CD4-positive, alpha-beta T cell treated with Interleukin-17A for 1 hour (primary cell): ENCODE data around the gene GRK6.

Source experiments
- DNase-seq: peaks from one replicate; pipeline ENCODE4 v3.0.0-alpha.2; 2020

Gene GRK6

DNA sequence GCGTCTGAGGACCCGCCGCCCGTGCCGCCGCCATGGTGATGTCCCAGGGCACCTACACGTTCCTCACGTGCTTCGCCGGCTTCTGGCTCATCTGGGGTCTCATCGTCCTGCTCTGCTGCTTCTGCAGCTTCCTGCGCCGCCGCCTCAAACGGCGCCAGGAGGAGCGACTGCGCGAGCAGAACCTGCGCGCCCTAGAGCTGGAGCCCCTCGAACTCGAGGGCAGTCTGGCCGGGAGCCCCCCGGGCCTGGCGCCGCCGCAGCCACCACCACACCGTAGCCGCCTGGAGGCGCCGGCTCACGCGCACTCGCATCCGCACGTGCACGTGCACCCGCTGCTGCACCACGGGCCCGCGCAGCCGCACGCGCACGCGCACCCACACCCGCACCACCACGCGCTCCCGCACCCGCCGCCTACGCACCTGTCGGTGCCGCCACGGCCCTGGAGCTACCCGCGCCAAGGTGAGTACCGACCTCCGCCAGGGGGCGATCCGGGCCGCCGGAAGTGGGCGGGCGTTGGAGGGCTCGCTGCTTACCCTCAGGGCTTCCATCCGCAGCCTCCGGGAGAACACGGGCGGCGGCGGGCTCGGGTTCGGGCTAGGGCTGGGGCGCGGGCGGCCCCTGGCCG lies 28.7 kb downstream of the GRK6 start:
- DNase-seq, result peak; percentile 93

DNA sequence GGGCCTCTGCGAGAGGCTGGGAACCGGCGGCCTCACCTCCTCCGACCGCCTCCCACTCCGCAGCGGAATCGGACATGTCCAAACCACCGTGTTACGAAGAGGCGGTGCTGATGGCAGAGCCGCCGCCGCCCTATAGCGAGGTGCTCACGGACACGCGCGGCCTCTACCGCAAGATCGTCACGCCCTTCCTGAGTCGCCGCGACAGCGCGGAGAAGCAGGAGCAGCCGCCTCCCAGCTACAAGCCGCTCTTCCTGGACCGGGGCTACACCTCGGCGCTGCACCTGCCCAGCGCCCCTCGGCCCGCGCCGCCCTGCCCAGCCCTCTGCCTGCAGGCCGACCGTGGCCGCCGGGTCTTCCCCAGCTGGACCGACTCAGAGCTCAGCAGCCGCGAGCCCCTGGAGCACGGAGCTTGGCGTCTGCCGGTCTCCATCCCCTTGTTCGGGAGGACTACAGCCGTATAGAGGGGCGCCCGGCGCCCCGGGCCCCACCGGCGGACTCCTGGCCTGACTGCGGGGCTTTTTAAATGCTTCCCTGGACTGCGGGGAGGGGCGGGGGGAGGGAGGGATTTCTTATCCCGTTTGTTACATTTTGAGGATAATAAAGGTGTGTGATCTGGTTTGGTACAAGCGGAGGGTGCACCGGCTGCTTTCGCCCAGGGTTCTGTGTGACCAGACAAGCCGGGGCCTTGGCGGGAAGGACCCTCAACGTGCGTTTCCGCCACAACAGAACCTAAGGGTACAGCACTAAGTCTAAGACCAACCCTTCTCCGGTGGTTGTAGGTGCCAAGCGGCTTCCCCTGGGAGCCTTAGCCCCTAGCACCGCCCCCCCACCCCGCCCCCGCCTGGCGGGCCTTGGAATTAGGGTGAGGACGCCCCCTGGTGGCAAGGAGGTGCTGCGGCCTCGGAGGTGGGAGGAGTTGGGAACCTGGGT lies 29.4 kb downstream of the GRK6 start:
- DNase-seq, result peak; percentile 93

DNA sequence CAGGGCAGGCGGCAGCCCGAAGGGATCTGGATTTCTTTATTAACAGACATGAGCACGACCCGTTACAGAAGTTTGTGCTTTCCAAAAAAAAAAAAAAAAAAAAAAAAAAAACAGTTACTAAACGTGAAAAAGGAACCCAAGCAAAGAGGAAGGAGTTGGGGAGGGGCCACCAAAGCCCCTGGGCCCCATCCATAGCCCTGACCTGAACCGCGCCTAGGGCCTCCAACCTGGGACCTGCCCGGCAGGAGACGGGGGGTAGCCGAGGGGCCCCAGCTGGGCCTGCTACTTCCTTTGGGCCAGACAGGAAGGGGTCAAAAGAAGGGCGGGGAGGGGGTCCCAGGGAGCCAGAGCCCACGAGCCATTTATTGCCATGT lies 30.1 kb downstream of the GRK6 start:
- no peak for DNase-seq

DNA sequence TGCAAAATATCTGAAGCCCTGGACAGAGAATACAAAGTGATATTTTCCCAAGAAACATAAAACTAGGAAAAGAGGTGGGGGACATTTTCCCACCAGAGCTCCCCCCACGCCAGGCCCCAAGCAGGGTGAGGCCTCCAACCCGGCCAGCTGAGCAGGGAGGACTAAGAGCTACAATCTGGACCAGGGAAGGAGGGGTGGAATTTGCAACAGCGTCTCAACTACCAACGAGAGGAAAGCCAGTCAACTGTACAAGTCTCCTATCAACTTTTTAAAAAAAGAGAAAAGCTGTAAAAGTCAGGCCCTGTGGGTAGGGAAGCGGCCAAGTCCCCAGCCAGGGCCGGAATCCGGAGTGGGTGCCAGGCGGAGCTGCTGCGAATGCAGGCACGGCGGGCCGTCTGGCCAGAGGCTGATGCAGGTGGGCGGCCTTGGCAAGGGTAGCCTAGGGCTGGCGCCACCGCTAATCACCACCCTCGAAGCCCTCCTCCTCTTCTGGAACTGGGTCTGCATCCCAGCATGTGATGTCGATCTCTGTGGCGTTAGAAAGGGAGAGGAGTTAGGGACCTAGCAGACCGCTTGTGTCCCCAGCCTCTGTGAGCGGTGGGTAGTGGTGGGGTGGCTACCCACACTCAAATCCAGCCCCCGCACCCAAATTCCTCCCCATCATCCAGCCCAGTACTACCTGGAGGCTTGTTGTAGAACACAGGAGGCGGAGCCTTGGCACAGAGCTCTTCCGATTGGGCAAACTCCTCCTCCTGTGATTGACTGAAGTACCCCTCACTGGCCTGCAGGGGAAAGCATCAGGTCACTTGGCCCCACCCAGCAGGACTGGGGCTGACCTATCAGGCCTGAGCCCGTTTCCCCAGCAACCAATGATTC lies 30.7 kb downstream of the GRK6 start:
- peak; percentile 81 for DNase-seq

DNA sequence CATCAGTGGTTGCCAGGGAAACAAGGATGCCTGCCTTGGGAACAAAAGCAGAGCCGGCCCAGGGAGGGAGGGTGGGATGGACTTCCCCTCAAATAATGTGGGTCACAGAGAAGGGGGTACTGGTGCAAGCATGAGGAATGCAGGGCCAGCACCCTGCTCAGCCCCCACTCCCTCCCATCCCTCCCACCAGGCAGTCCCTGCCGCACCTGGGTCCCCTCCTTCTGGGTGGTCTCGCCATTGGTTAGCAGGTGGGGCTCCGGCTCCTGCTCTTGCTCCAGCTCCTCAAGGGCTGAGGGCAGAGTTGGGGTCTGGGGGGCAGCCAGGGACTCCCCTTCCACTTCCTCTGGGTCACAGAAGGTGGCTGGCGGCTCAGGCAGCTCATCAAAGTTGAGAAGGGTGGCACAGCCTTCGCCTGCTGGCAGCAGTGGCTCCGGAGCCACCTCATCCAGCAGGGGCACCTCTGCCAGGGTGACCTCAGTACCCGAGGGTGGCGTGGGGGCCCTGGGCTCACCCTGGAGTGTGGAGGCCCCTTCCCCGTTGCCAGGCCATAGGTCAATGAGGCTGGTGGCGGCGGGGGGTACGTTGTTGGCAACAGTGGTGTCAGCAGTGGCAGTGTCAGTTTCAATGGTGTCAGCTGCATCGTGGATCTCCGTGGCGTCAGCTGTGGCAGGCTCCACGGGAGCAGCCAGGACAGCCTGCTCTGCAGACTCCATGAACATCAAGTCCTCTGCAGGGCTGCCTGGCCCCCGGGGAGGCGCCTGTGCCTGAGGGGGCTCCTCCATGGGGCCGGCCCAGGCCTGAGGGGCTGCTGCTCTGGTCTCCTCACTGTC lies 31.6 kb downstream of the GRK6 start:
- no peak for DNase-seq

DNA sequence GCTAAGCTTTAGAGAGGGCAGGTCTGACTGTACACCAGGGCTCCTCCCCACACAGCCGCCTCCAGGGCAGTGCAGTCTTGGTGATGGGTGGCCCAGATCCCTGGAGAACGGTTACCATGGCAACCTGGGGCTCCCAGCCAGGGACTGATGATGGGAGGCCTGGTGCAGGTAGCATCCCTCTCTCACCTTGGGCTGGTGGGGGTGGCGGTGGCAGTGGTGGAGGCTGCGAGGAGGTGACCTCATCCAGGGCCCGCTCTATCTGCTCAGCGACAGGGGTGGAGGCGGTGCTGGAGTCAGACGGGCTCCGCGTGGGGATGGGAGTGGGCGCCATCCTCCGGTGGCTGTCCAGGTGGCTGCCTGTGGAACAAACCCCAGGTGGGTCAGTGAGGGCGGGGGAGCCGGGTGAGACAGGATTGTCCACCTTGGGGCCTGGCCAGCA lies 32.5 kb downstream of the GRK6 start:
- no peak for DNase-seq

DNA sequence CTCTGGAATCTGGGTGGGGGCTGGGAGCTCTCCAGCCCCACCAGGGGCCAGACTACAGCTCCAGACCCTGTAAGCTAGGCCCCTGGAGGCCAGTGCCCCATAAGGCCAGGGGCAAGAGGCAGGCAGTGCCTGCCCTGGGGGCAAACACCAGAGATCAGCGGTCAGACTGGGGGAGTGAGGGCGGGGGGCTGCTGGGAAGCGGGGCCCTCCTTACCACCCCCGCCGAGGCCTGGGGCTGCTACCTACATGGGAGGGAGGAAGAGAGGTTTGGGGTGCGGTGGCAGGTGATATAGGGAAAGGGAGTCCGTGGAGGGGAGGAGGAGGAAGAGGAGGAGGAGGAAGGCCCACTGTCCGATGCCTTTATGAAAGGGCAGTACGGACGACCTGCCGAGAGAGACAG lies 32.9 kb downstream of the GRK6 start:
- DNase-seq, result no peak

DNA sequence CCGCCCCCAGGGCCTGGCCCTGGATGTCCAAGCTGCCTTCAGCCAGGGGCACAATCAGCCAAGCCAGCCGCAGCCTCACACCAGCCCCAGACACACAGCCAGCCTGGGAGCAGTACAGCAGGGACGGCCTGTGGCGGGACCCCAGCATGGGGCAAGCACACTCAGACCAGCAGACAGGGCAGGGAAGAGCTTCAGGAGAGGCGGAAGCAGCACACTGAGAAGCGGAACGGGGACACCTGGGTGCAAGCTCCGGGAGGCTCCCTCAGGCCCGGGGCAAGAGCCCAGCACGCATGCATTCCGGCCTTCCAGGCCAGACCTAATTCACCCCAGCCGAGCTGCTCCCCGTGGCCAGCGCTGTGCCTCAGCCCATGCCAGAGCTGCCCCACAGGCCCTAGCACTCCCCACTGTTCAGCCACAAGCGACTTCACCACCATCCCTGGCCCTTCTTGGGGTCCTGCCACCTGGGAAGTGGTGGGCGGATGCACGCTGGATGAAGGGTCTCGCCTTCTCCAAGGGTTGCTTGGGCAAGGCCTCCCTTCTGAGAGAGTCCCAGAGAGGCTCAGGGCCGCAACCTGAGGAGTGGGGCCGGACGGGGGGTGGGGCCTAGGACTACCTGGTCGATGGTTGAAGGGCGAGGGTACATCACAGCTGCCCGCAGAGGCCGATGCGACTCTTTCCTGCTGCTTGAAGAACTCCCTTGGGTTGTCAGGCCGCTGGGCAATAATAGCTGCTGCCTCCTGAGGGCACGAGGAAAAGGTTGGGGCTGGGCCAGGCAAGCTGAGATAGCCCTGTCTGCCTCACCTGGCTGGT lies 33.5 kb downstream of the GRK6 start:
- DNase-seq, result no peak

DNA sequence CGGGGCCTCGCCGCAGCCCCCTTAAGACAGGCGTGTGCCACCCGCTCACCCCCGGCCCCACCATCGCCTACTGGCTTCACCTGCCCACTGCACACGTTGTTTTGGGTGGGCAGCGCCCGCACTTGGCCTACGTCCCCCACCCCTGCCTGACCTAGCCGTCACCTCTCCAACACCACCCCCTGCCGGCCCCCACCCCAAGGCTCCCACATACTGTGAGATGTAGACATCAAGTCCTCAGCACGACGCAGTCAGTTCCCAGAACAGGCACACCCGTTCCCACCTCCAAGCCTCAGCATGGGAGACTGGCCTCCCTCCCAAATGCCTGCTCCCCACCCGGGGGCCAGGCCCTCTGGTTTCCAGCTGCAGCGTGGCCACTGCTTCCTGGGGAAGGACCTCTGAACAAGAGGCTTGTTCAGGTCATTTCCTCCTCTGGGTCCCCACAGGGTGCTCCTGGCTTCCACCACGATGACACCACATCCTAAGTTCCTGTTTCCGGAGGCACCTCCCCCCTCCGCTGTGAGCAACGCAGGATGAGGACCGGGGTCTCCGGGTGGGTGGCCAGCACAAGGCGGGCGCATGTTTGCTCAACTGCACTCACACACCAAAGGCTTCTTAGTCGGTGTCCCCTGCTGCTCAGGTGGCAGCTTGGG lies 35.7 kb downstream of the GRK6 start:
- no peak for DNase-seq

DNA sequence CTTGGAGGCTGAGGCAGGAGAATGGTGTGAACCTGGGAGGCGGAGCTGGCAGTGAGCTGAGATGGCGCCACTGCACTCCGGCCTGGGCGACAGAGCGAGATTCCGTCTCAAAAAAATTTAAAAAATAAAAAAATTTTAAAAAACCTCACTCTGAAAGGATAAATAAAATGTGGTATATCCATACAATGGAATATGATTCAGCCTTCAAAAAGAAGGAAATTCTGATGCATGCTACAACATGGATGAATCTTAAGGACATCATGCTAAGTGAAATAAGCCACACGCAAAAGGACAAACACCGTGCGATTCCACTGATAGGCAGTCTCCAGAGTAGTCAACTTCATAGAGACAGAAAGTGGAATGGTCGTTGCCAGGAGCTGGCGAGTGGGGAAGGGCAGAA lies 38.6 kb downstream of the GRK6 start:
- no peak for DNase-seq

DNA sequence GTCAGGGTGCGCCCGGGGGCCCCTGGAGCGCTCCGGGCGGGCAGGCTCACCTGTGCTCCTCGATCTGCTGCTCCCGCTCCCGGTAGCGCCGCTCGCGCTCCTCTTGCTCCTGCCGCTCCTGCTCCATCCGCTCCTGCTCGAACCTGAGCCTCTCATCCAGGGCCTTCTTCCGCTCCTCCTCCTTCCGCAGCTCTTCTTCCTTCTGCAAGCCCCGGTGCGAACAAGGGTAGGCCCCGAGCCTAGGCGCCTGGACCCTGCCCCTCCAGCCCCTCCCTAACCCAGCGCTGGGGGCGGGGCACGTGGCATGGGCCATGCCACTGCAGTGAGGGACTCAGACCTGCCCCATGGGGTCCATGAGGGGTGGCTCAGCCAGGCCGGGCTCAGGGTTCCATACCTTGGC lies 40.4 kb downstream of the GRK6 start:
- DNase-seq, result no peak

DNA sequence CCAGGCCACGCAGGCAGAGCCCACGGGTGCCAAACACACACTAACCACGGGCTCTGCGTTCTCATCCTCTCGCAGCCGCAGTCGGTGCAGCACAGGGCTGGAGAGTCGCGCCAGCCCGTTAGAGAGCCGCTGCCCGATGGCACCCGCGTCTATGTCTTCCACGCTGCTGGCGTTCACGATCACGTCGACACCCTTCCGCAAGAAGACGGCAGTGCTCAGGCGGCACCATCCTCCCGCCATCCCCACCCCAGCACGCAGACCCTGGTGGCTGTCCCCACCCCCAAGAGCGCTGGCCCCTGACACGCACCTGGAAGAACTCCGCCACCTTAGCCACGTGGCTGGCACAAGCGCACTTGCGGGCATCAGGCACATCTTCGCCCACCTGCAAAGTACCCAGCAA lies 41.0 kb downstream of the GRK6 start:
- DNase-seq, result no peak

DNA sequence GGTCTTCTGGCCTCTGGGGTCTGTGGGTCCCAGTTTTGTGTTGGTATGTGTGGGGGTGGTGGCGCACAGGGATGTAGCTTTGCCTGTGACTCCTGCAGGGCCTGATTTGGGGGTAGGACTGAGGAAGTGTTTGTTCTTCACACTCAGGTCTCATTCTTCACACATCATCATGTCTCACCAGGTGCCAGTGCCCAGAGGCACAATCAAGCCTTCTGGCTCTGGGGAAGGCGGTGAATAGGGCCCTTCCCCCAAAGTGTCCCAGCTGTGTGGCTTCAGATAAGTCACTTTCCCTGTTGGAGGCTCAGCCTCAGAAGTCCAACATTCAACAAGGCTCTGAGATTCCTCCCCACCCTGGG lies 41.8 kb downstream of the GRK6 start:
- no peak for DNase-seq

DNA sequence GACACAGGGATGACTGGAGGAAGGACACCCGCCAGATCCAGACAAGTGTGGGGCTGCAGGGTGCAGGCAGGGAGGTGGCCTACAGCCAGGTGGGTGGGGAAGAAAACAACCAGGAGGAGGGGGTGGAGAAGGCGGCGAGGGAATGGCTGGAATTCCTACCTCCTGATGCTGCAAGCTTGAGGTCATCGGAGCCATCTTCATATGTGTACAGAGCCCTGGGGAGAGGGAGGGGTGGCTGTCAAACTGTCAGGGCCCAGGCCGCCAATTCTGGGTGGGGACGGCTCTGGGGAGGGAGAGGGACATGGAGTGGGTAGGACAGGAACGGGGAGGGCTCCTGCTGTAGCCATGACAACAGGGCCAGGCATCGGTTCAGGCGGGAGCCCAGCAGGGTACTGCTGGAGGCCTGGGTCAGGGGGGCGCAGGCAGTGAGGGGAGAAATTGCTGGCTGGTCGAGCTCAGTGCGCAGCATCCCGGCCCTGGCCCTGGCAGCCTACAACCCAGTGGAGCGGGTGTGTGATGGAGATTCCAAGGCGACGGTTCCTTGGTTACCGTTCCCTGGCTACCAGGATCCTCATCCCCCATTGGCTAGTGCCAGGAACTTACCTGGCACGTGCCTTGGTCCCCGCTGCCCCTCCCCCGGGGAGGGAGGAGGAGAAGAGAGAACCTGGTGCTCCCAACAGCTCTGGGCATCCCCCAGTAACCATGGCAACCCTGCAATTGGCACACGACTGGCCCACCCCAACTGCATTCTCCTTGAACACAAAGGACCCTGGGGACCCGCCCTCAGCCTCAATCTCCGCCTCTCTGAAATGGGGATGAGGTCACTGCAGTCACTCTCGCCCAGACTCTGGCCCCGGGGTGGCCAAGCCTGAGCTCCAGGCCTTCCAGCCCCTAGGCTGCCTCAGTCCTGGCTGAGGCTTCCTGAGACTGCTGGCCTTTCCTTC lies 42.5 kb downstream of the GRK6 start:
- no peak for DNase-seq

DNA sequence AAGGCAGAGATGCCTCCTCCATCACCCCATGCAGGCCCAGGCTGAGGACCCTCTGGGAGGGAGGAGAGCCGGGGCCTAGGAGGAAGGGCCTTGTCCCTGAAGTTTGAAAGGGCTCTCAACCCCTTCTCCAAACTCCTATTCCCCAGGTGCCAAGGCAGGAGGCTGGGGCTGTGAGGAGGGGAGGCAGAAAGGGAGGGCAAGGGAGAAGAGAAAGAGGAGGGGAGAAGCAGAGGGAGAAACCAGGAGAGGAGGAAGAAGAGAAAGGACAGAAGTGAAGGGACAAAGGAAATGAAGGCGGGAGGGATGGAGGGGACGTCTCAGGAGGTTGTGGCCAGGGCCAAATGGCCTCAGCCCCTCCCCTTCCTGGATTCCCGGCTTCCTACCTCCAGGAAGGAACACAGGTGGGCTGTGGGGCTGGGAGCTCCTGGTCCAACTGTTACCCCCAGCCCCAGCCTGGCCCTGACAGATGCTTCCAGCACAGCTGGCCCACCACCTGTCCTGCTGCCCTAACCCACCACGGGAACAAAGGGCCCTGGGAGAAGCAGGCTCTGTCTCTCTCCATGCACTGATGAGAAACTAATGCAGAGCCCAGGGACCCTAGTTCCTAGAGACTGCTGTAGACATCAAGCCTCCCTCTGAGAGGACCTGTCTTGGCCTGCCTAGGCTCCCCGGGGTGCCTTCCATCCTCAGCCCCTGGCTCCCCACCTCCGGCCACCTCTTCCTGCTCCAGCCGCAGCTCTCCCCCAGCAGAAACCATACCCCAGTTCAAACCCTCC lies 43.5 kb downstream of the GRK6 start:
- DNase-seq, result no peak

DNA sequence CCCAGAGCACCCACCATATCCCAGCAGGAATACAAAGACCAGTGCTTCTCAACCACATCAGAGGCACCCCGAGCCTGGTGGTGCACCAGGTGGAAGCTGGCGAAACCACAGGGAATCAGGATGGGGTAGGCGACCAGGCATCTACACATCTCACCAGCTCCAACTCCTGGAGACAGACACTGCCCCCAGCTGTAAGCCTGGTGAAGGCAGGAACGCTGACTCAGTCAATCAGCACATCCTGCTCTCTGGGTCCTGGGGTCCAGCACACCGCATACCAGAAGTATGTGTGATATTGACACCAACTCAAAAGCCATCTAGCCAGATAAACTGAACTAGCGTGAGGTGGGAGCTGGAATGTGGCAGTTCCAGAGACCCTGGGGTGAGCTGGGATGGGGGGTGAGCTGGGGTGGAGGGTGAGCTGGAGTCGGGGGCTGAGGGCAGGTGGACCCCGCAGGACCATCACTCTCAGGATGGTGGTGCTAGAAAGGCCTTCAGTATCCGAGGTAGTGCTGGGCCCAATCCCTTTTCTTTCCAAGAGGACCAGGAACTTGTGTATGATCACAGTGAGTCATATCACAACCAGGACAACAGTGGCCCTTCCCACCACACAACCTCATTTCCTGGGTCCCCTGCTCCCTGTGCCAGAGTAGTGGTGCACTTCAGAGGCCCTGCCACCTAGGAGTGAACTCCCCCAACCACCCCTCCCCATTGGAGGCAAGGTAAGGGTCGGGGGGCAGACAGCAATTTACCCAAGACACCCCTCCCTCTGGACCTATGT lies 44.5 kb downstream of the GRK6 start:
- DNase-seq, result no peak

DNA sequence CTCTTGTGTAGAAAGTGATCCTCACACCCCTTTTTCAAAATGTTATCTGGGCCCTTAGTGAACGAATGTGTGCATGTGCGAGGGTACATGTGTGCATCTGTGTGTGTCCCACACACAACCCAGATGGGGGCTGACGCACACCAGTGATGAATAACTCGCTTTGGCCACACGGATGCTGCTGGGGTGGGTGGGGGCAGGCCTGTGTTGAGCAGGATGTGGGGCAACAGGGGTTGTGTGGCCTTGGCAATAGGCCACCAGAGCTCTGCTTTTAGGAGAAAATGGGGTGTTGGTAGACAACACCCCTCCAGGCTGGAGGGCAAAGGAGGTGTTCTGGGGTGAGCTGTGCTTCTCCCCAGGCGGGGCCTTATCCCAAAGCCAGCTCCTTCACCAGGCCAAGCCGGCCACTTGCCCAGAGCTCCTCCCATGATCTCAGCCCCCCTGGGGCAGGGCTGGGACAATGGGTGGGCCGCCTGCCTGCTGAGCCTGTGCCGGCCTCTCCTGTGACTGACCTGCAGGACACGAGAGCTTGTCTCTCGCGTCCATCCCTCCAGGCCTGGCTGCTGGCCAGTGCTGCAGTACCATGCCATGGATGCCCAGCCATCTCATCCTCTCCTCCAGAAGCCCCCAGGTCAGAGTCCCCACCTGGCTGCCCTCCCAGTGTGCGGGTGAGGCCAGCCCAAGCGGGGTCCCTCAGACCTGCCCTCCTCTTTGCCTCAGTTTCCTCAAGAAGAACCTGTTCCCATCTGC lies 45.3 kb downstream of the GRK6 start:
- DNase-seq, result peak; percentile 37
